Esophagus muscularis mucosa (tissue), 3 donors: ENCODE data around the gene FAT2.

ENCODE experiments used
- CTCF ChIP-seq, 3 experiments: fragments of 200-600 bp in 2 of 3; fragments of 450-650 bp in 1 of 3; sonication (generic) in 2 of 3; IDR thresholded peaks; one replicate each; pipeline ENCODE4 v1.5.1; 2017 to 2019; ENCODE audit warnings: antibody characterized with exemption in 3 of 3, mild to moderate bottlenecking in 2 of 3, moderate library complexity in 1 of 3
- POLR2A ChIP-seq: fragments of 450-650 bp; IDR thresholded peaks from one replicate; pipeline ENCODE4 v1.6.1; 2017; ENCODE audit warnings: antibody characterized with exemption, moderate library complexity, mild to moderate bottlenecking, low read depth
- POLR2AphosphoS5 ChIP-seq, 2 donors: sonication (generic); formaldehyde crosslinking; IDR thresholded peaks; one replicate each; pipeline ENCODE4 v1.6.1; 2017; ENCODE audit warnings: antibody characterized with exemption in 2 of 2

GRCh38 chr5:151597749-151598148 lies 6.6 kb upstream of the FAT2 start:
- TF ChIP-seq CTCF (IDR thresholded peaks at IDR 0.05): no peak
- no peak for TF ChIP-seq POLR2A
- no peak for TF ChIP-seq POLR2AphosphoS5 (IDR thresholded peaks at IDR 0.05)
